Esophagus squamous epithelium (tissue), 4 donors: ENCODE results near the gene NR5A2.

Source experiments
- CTCF ChIP-seq, 6 experiments: fragments of 450-650 bp in 4 of 6; fragments of 200-600 bp in 2 of 6; sonication (generic) in 2 of 6; IDR thresholded peaks; one replicate each; pipeline ENCODE4 v1.5.1; 2016 to 2019; ENCODE audit warnings: antibody characterized with exemption in 6 of 6, mild to moderate bottlenecking in 4 of 6, moderate library complexity in 4 of 6
- POLR2A ChIP-seq, 4 donors: fragments of 450-650 bp; IDR thresholded peaks; one replicate each; pipeline ENCODE4 v1.6.1; 2017; ENCODE audit warnings: antibody characterized with exemption in 4 of 4, mild to moderate bottlenecking in 4 of 4, moderate library complexity in 3 of 4

DNA sequence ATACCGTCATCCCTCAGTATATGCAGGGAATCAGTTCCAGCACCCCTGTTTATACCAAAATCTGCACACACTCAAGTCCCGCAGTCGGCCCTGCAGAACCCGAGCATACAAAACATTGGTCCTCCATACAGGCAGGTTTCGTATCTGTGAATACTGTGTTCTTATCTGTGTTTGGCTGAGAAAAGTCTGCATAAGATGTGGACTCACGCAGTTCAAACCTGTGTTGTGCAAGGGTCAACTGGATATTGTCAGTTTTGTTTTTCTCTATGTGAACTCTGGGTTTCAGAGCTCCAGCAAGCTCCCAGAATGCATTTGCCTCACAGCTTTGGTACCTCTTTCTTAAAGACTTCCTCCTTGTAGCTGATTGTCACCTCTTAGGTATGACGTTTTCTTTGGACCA lies 100.6 kb downstream of the NR5A2 start:
- no peak for TF ChIP-seq POLR2A (IDR thresholded peaks at IDR 0.05)
- TF ChIP-seq CTCF (IDR thresholded peaks at IDR 0.05) = no peak
